GM19351 (cell line): ENCODE data around the gene ANK2.

Experiments
- ATAC-seq: cut with Tn5 transposase; IDR thresholded peaks from one replicate; pipeline ENCODE4 v1.9.1; 2021; ENCODE audit warnings: mild to moderate bottlenecking, moderate library complexity; ENCODE audit not compliant: unreplicated experiment

Gene ANK2

DNA sequence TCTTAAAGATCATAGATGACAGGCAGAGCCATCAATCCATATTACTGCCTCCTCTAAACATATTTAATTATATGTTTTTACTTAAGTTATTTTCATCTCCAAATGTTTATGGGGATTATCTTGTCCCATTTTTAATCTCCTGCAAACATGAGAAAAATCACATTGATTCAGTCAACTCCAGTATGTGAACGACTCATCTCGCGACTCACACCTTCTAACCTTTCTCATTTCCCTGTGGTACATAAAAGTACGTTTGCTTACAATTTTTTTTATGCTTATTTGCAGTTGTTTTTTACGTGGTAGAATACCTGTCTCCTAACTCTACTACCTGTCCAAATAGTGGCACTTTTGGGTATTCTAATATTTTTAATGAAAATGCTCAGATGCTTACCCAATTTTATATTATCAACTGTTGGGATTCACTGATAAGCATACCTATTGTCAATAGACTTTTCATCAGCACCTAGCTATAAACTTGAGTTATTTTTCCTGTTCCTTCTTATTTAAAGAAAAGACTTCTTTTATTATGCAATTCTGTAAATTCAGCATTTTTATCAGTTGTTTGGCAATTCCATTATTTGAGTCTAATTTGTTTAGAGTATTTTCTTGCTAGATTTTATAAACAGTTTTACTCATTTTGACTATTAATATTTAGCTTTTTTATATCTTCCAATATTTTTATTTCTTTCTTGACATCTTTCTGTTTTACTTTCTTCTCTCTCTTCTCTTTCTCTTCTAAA, 276.6 kb downstream of the ANK2 start:
- no peak for ATAC-seq

DNA sequence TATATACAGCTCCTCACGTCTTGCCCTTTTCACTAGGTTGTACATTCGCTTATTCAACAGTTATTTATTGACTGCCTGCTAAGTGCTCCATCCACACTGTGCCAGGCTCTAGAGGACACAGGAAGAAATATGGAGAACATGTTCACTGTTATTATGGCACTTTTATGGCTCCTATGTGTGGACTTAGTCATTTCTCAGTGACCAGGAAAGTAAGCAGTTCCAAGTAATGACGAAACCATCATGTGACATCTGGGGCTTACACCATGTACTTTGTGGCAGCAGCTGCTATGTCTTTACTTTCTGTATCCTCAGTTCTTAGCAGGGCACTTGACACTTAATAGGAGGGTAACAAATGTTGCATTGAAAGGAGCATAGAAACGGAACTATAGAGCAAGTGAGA, 278.0 kb downstream of the ANK2 start:
- no peak for ATAC-seq

DNA sequence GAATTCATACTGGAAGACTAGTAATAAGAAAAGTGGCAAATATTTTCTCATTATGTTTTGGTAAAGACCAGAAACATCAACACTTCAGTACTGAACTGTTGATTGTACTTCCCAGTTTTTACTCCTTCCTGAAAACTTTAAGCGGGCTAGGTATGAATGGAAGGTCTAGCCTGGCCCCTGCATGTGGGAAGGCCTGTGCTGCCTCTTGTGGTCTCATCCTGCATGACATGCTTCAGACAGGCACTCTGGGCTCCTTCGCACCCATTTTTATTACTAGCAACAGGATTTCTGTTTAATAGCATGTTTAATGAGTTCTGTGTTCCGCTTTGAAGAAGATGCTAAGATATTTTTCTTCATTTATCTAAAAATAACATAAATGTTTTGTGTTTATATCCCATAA, 279.1 kb downstream of the ANK2 start:
- no peak for ATAC-seq

DNA sequence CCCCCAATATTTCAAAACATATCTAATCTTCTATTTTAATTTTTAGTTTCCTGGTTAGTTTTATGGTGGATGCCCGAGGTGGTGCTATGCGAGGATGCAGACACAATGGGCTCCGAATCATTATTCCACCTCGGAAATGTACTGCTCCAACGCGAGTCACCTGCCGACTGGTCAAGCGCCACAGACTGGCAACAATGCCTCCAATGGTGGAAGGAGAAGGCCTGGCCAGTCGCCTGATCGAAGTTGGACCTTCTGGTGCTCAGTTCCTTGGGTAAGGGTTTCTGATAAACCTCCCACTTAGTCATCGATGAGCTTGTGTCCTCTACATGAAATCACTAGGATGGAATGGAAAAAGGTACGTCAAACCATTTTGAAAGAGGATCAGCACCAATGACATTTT, 280.7 kb downstream of the ANK2 start:
- ATAC-seq: no peak

DNA sequence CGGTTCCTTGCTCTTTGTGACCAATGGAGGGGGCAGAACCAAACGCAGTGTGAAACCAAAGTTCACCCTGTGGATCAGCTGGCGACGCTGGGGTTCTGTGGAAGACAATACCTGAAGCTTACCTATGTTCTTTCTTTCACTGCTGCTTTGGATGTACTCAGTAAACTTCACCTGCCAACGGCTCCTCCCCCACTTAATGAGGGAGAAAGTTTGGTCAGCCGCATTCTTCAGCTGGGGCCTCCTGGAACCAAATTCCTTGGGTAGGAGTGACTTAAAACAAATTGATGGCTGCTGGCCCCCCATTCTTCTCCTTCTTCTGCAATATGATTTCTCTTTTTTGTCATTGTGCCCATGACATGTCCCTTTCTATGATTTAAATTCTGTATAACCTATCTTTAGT, 282.4 kb downstream of the ANK2 start:
- no peak for ATAC-seq

GRCh38 chr4:113332701-113333100, 283.2 kb downstream of the ANK2 start:
- no peak for ATAC-seq

GRCh38 chr4:113335746-113336145, 286.3 kb downstream of the ANK2 start:
- no peak for ATAC-seq

DNA sequence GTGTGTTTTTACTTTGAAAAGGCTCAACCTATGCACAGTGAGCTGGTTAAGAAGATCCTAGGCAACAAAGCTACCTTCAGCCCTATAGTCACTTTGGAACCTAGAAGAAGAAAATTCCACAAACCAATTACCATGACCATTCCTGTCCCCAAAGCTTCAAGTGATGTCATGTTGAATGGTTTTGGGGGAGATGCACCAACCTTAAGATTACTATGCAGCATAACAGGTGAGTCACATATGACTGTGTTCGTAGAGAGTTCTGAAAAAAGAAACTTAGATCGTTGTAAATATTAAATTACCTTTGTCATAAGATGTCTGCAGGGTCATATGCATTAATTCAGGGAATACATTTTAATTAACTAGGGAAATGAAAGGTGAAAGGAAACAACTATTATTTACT, 287.1 kb downstream of the ANK2 start:
- ATAC-seq: no peak

GRCh38 chr4:113339430-113339813, 290.0 kb downstream of the ANK2 start:
- ATAC-seq: no peak

DNA sequence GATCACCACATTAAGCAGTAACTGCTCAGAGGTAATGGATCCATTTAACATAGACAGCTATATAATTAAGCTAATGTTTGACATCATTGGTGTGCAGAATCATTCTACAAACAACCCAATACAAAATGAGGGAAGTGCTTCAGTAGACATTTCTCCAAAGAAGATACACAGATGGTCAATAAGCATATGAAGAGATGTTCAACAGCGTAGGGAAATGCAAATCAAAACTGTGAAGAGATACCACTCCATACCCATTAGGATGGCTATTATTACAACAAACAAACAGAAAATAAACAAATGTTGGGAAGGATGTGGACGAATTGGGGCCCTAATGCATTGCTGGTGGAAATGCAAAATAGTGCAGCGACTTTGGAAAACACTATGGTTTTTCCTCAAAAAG, 294.6 kb downstream of the ANK2 start:
- no peak for ATAC-seq

GRCh38 chr4:113347245-113347644, 297.8 kb downstream of the ANK2 start:
- ATAC-seq: no peak

GRCh38 chr4:113349430-113349829, 300.0 kb downstream of the ANK2 start:
- ATAC-seq: peak; percentile 83

DNA sequence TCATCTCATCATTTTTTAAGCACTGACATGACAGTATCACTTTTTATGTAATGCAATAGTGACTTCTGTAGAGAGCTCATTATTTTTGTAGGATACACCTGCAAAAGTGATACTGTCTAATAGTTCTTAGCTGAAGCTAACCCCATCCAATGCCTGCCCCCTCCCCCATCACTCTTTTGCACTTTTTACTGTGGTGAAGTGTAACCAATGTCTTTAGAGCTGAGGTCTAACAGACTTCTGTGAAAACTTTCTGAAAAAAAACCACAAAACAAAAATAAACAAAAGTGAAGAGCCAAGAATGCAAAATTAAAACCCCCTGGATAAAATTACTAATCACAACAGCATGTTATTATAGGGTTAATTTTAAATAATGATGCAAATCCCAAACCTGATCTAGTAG, 301.1 kb downstream of the ANK2 start:
- ATAC-seq: no peak

DNA sequence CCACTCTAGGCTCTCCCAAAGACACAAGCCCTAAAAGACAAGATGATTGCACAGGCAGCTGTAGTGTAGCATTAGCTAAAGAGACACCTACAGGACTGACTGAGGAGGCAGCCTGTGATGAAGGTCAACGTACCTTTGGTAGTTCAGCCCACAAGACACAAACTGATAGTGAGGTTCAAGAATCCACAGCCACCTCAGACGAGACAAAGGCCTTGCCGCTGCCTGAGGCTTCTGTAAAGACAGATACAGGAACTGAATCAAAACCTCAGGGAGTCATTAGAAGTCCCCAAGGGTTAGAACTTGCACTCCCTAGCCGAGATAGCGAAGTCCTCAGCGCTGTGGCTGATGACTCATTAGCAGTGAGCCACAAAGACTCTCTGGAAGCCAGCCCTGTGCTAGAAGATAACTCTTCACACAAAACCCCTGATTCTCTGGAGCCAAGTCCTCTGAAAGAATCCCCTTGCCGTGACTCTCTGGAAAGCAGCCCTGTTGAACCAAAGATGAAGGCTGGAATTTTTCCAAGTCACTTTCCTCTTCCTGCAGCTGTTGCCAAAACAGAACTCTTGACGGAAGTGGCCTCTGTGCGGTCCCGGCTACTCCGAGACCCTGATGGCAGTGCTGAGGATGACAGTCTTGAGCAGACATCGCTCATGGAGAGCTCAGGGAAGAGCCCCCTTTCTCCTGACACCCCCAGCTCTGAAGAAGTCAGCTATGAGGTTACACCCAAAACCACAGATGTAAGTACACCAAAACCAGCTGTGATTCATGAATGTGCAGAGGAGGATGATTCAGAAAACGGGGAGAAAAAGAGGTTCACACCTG, 306.3 kb downstream of the ANK2 start:
- peak; percentile 95 for ATAC-seq

DNA sequence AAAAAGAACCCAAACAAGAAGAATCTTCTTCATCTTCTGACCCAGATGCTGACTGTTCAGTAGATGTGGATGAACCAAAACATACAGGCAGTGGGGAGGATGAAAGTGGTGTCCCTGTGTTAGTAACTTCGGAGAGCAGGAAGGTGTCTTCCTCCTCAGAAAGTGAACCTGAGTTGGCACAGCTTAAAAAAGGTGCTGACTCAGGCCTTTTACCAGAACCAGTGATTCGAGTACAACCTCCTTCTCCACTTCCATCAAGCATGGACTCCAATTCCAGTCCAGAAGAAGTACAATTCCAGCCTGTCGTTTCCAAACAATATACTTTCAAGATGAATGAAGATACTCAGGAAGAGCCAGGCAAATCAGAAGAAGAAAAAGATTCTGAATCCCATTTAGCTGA, 307.0 kb downstream of the ANK2 start:
- no peak for ATAC-seq

DNA sequence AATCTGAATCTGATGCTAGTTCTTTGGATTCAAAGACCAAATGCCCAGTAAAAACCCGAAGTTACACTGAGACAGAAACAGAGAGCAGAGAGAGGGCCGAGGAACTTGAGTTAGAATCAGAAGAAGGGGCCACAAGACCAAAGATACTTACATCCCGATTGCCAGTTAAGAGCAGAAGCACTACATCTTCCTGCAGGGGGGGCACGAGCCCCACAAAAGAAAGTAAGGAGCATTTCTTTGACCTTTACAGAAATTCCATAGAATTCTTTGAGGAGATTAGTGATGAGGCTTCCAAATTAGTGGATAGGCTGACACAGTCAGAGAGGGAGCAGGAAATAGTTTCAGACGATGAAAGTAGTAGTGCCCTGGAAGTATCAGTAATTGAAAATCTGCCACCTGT, 309.3 kb downstream of the ANK2 start:
- ATAC-seq: no peak

GRCh38 chr4:113365377-113365776, 315.9 kb downstream of the ANK2 start:
- no peak for ATAC-seq

DNA sequence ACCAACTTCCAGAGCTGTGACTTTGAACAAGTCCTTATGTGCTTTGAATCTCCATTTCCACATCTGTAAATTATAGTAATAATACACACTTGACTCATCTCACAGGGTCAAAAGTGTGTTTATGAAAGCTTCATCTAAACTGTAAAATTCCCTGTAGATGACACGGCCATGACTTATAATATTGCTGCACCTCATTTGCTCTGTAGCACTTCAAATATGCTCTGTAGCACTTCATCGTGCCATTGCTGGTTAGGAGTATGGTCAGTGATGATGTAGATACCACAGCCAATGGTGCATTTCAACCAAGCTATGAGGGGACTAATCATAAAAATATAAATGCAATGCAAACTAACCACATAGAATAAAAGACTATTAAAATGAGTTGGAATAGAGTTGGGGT, 318.6 kb downstream of the ANK2 start:
- no peak for ATAC-seq

DNA sequence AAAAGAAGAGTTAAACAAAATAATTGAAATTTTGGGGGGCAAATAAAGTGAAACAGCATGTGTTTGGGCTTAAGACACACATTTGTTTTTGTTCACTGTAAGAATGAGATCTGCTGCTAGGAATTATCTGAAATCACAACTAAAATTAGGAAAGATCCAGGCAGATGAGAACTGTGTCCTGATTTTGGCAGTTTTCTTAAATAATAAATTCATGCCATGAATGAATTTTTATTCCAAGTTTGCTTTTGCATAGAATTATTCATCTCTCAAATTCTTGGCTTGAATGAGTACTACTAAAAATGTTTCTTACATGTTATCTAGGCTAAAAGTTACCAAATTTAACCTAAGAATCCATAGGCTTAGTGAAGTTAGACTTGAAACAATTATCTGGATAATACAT, 321.7 kb downstream of the ANK2 start:
- no peak for ATAC-seq

DNA sequence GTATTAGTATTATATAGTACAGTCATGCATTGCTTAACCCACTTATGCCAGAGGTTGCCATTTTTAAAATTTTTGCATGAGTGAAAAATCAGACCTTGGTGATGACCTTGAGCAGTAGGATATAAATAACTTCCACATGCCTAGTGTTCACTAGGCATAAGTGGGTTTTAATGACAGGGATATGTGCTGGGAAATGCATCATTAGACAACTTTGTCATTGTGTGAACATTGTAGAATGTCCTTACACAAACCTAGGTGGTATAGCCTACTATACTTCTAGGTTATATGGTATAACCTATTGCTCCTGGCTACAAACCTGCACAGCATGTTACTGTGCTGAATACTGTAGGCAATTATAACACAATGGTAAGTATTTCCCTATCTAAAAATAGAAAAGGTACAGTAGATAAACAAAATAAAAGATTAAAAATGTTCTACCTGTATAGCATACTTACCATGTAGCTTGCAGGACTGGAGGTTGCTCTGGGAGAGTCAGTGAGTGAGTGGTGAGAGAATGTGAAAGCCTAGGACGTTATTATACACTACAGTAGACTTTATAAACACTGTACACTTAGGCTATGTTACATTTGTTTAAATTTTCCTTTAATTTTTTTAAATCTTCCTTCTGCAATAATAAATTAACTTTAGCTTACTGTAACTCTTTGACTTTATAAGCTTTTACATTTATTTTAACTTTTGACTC, 326.7 kb downstream of the ANK2 start:
- no peak for ATAC-seq

- ATAC-seq: no peak
Observed at GRCh38 chr4:113378836-113379235, 329.4 kb downstream of the ANK2 start.

GRCh38 chr4:113382704-113383103, 333.3 kb downstream of the ANK2 start:
- no peak for ATAC-seq
